H1 (cell line): ENCODE results near the gene APP. TPM values are rescaled to one million over a fixed set of nuclear protein-coding genes. Genes with fewer than 3 reads are reported as not detected.

Experiments used
- CBX5 ChIP-seq: fragments of 300-800, 300-1000 bp; sonication (generic); IDR thresholded peaks from 2 replicates; pipeline ENCODE4 v1.7.1; 2016; ENCODE audit warnings: antibody characterized with exemption, low read length, low read depth
- CHD1 ChIP-seq: IDR thresholded peaks from 2 replicates; pipeline ENCODE4 v1.6.1; 2012; ENCODE audit warnings: low read depth, low read length, improper control_type of control experiment
- EZH2 ChIP-seq: fragments of 200-600 bp; sonication (generic); IDR thresholded peaks from 2 replicates; pipeline ENCODE4 v1.7.1; 2012; ENCODE audit warnings: low read depth, mild to moderate bottlenecking, moderate library complexity, low read length, inconsistent platforms; ENCODE audit not compliant: severe bottlenecking
- KDM1A ChIP-seq: fragments of 200-600, 300-600 bp; sonication (generic); IDR thresholded peaks from 2 replicates; pipeline ENCODE4 v1.7.1; 2016; ENCODE audit warnings: mild to moderate bottlenecking, low read length, borderline replicate concordance
- KDM4A ChIP-seq: IDR thresholded peaks from one replicate; pipeline ENCODE4 v1.7.1; 2012; ENCODE audit warnings: low read depth, mild to moderate bottlenecking, moderate library complexity, low read length, inconsistent platforms; ENCODE audit not compliant: severe bottlenecking
- polyA plus RNA-seq, 7 experiments: library from polyadenylated mRNA; depleted of rRNA in 3 of 7; stranded (reverse) in 5 of 7; unstranded in 2 of 7; fragments of >200 nt in 5 of 7; fragments of 200-250 nt in 2 of 7; gene quantifications; 1 replicate in 5 of 7; 2 replicates in 1 of 7; 4 replicates in 1 of 7; pipeline versions ENCODE4 v1.2.1 to v1.2.3, GENCODE V29; 2011 to 2013; ENCODE audit warnings: missing spikeins in 2 of 7, mixed read lengths in 2 of 7
- total RNA-seq: library from RNA; stranded (reverse); fragmentation: NEBNext Ultra II Directional; extraction: Animal tissue kit (Norgen Biotek cat#: 25700); gene quantifications from 2 replicates; pipeline ENCODE4 v1.2.1, GENCODE V29; 2021

Gene APP
- total and polyA plus RNA-seq, 2 of the 8 experiments (the other 6 are each of a cell fraction or from before 2014, with no cell fraction given), result 375 to 551 TPM

DNA sequence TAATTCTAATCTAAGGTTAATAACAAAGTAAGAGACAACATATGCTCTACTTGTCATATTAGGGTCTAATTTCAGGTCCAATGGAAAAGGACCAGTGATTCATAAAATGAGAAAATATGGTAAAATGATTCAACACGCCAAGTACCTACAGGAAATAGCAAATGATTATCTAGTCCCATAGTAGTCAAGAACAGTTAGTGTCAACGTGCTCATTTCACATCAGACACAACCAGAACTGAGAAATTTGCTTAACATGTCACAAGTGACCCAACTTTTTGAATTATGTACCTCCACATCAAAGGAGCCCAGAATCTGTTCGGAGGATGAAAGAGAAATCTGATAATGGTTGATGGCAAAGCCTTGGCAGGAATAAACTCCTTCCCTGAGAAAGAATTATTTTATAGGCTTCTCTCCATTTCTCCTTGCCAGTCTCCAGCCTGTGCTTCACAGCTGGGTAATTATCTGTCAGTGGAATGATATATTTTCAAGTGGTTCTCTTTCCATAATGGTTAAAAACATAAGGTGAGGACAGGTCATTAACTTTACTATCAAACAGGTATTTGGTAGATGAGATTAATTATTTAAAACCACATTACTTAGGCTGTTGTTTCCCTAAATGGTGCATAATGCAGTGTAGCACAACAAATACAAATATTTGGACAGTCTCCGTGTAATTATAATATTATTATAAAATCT lies 83.2 kb downstream of the APP start (continued):
- TF ChIP-seq KDM4A (no peak), CBX5 (no peak), EZH2 (no peak), CHD1 (no peak), KDM1A (no peak)
- TF ChIP-seq, all 59 proteins: peak for 0
